GM19035 (cell line): Measurements from ENCODE around the gene SNX33.
"Not testable (repeated sequence)": the region's sequence is repeated elsewhere in the genome, so short reads cannot be mapped to it uniquely, and the experiment has no call there.

Experiments
- ATAC-seq: cut with Tn5 transposase; IDR thresholded peaks from one replicate; pipeline ENCODE4 v1.9.1; 2021; ENCODE audit not compliant: unreplicated experiment

SNX33 gene

GRCh38 chr15:75647370-75648155 lies at the start of gene SNX33:
SNX33 (plus strand) TSS chr15:75647912; CDS start chr15:75649103, 1,191 bp downstream.
- no peak for ATAC-seq

- no peak for ATAC-seq
Measured at GRCh38 chr15:75598361-75598760, 49.4 kb upstream of the SNX33 start.

- no peak for ATAC-seq
Measured at GRCh38 chr15:75599401-75599800, 48.3 kb upstream of the SNX33 start.

GRCh38 chr15:75606026-75606425 lies 41.7 kb upstream of the SNX33 start:
- no peak for ATAC-seq

GRCh38 chr15:75606711-75607699 lies 40.7 kb upstream of the SNX33 start:
- no peak for ATAC-seq

GRCh38 chr15:75616766-75617165 lies 30.9 kb upstream of the SNX33 start:
- no peak for ATAC-seq

GRCh38 chr15:75620058-75620820 lies 27.5 kb upstream of the SNX33 start:
- no peak for ATAC-seq

- no peak for ATAC-seq
Measured at GRCh38 chr15:75620841-75621391, 26.8 kb upstream of the SNX33 start.

- no peak for ATAC-seq
Measured at GRCh38 chr15:75622505-75622904, 25.2 kb upstream of the SNX33 start.

- ATAC-seq = peak; percentile 72
Measured at GRCh38 chr15:75625542-75626347, 22.0 kb upstream of the SNX33 start, which contains the start of gene SNUPN. SNUPN (minus strand) TSS chr15:75625725; CDS start chr15:75621051, 4,674 bp downstream.

GRCh38 chr15:75631935-75632334 lies 15.8 kb upstream of the SNX33 start:
- no peak for ATAC-seq

GRCh38 chr15:75633922-75634321 lies 13.8 kb upstream of the SNX33 start:
- ATAC-seq = not testable (repeated sequence)

- ATAC-seq = no peak
Measured at GRCh38 chr15:75636026-75636425, 11.7 kb upstream of the SNX33 start.

GRCh38 chr15:75637245-75638009 lies 10.3 kb upstream of the SNX33 start:
- ATAC-seq = no peak

GRCh38 chr15:75639191-75639708 lies 8.5 kb upstream of the SNX33 start:
- no peak for ATAC-seq

- ATAC-seq = peak; percentile 88
Measured at GRCh38 chr15:75639709-75640482, 7.8 kb upstream of the SNX33 start, which contains the start of gene IMP3. IMP3 (minus strand) TSS chr15:75640224; CDS start chr15:75640168, 56 bp downstream.

- peak; percentile 38 for ATAC-seq
Measured at GRCh38 chr15:75640483-75641178, 7.1 kb upstream of the SNX33 start.
